Omental fat pad (tissue), 4 donors: ENCODE measurements around the gene PCMTD2. TPM values are rescaled to one million over a fixed set of nuclear protein-coding genes. Genes with fewer than 3 reads are reported as not detected.

Experiments used
- ATAC-seq: fragments of 150-250 bp; one replicate; pipeline ENCODE4 v1.9.1; 2016; ENCODE audit warnings: mild to moderate bottlenecking, moderate library complexity; ENCODE audit not compliant: low FRiP score
- DNase-seq: peaks from one replicate; pipeline ENCODE4 v3.0.0-alpha.2; 2019; ENCODE audit warnings: low spot score
- CTCF ChIP-seq, 3 donors: fragments of 450-650 bp; IDR thresholded peaks; one replicate each; pipeline ENCODE4 v1.5.1; 2016 to 2017; ENCODE audit warnings: antibody characterized with exemption in 3 of 3, mild to moderate bottlenecking in 3 of 3, moderate library complexity in 2 of 3
- total RNA-seq, 4 donors: library from RNA; depleted of rRNA; stranded (reverse); fragments of >200 nt; gene quantifications; one replicate each; pipeline ENCODE4 v1.1.0, GENCODE V29; 2016

Gene PCMTD2
- total RNA-seq, 4 donors from 2014 or later = 31.7 to 97.9 (median 70.7) TPM

GRCh38 chr20:64236137-64237088 lies 19.1 kb upstream of the PCMTD2 start:
- ATAC-seq = no peak
- no peak for DNase-seq
- no peak for TF ChIP-seq CTCF (IDR thresholded peaks at IDR 0.05)

GRCh38 chr20:64237316-64237715 lies 18.2 kb upstream of the PCMTD2 start:
- no peak for DNase-seq
- no peak for TF ChIP-seq CTCF (IDR thresholded peaks at IDR 0.05)
- no peak for ATAC-seq

GRCh38 chr20:64238115-64238825 lies 17.3 kb upstream of the PCMTD2 start:
- ATAC-seq (no peak), DNase-seq (no peak)
- TF ChIP-seq CTCF (IDR thresholded peaks at IDR 0.05) = no peak

- ATAC-seq = no peak
- DNase-seq = no peak
- TF ChIP-seq CTCF (IDR thresholded peaks at IDR 0.05) = no peak
These were observed 16.6 kb upstream of the PCMTD2 start for GRCh38 chr20:64238851-64239387.

GRCh38 chr20:64239449-64240242 lies 15.9 kb upstream of the PCMTD2 start:
- no peak for TF ChIP-seq CTCF (IDR thresholded peaks at IDR 0.05)
- DNase-seq (no peak), ATAC-seq (no peak)

- DNase-seq (no peak), ATAC-seq (no peak)
- TF ChIP-seq CTCF (IDR thresholded peaks at IDR 0.05) = no peak
These were observed 15.1 kb upstream of the PCMTD2 start for GRCh38 chr20:64240243-64241015.
